Loucy (cell line): ENCODE data around the gene FAIM2.

Experiments
- H2AFZ ChIP-seq: fragments of 200-600 bp; sonication (generic); 2 replicates; pipeline ENCODE4 v1.6.0; 2016; ENCODE audit warnings: antibody characterized with exemption, mild to moderate bottlenecking, low read length, moderate library complexity
- H3F3A ChIP-seq: fragments of 200-600 bp; 2 replicates; pipeline ENCODE4 v1.6.0; 2016; ENCODE audit warnings: antibody characterized with exemption, low read depth, mild to moderate bottlenecking
- H3K27me3 ChIP-seq: fragments of 200-600 bp; sonication (generic); 2 replicates; pipeline ENCODE4 v1.6.1; 2014; ENCODE audit warnings: low read length, mild to moderate bottlenecking; ENCODE audit not compliant: insufficient read depth, poor library complexity, severe bottlenecking
- H3K36me3 ChIP-seq: fragments of 200-600 bp; sonication (generic); 2 replicates; pipeline ENCODE4 v1.6.1; 2016; ENCODE audit warnings: low read length; ENCODE audit not compliant: insufficient read depth
- H3K4me1 ChIP-seq: fragments of 200-600 bp; sonication (generic); 2 replicates; pipeline ENCODE4 v1.5.1; 2014; ENCODE audit warnings: low read length, mild to moderate bottlenecking; ENCODE audit not compliant: insufficient read depth, poor library complexity, severe bottlenecking
- H3K4me2 ChIP-seq: fragments of 200-600 bp; sonication (generic); 2 replicates; pipeline ENCODE4 v1.6.0; 2014; ENCODE audit warnings: antibody characterized with exemption, low read length, low read depth, mild to moderate bottlenecking; ENCODE audit not compliant: poor library complexity, severe bottlenecking
- H3K4me3 ChIP-seq: fragments of 200-600 bp; sonication (generic); 2 replicates; pipeline ENCODE4 v1.5.1; 2014; ENCODE audit warnings: low read length, mild to moderate bottlenecking, mixed read lengths; ENCODE audit not compliant: poor library complexity, severe bottlenecking
- H3K79me2 ChIP-seq: fragments of 200-600 bp; sonication (generic); 2 replicates; pipeline ENCODE4 v1.6.1; 2014; ENCODE audit warnings: low read length; ENCODE audit not compliant: insufficient read depth
- H3K9ac ChIP-seq: fragments of 200-600 bp; sonication (generic); 2 replicates; pipeline ENCODE4 v1.6.0; 2014; ENCODE audit warnings: mild to moderate bottlenecking, low read depth, low read length, moderate library complexity; ENCODE audit not compliant: poor library complexity, severe bottlenecking
- H3K9me2 ChIP-seq: fragments of 200-600 bp; sonication (generic); replicated peaks from 2 replicates; pipeline ENCODE4 v1.6.1; 2016; ENCODE audit warnings: low read depth, low read length, mixed read lengths
- H3K9me3 ChIP-seq: fragments of 200-600 bp; sonication (generic); 2 replicates; pipeline ENCODE4 v1.6.1; 2014; ENCODE audit warnings: mild to moderate bottlenecking, antibody characterized with exemption, low read length, low read depth; ENCODE audit not compliant: insufficient read depth
- H4K20me1 ChIP-seq: fragments of 200-600 bp; sonication (generic); 2 replicates; pipeline ENCODE4 v1.6.0; 2014; ENCODE audit warnings: antibody characterized with exemption, low read length, mild to moderate bottlenecking; ENCODE audit not compliant: insufficient read depth, poor library complexity, severe bottlenecking
- EZH2phosphoT487 ChIP-seq: fragments of 200-600 bp; IDR thresholded peaks from 2 replicates; pipeline ENCODE4 v1.6.1; 2018; ENCODE audit warnings: antibody characterized with exemption, mild to moderate bottlenecking, moderate library complexity, borderline replicate concordance
- TF ChIP-seq, protein P1 (sequence below): fragments of 200-600 bp; sonication (generic); conservative IDR thresholded peaks from 2 replicates; pipeline ENCODE4 v1.5.1; 2014; ENCODE audit warnings: mild to moderate bottlenecking, antibody characterized with exemption, low read length

The FAIM2 gene

DNA sequence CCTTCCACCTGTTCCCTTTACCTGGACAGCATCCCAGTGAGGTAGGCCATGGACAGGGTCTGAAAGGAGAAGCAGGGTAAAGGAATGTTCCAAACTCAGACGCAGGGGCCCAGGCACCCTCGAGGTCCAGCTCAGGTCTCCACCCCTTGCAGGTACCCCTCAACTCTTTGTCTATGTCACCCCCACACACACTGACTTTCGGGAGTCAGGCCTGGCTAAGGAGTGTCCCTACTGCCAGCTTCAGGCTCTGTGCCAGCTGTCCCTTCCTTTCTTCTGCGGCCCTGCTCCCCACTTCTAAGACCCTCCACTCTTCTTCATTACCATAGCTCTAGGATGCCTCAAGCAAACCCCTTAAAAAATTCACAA, 13.6 kb downstream of the FAIM2 start:
- H3K4me3 ChIP-seq = no peak overlapping the region
- no peaks in the 10 kb centered on the region for H3K27me3 ChIP-seq
- H3K4me1 ChIP-seq = peaks cover 10% of the 10 kb centered on the region
- H4K20me1 ChIP-seq = no peaks in the 10 kb centered on the region
- no peaks in the 10 kb centered on the region for H3K9me2 ChIP-seq
- H3K9me3 ChIP-seq = no peaks in the 10 kb centered on the region
- H3K9ac ChIP-seq = no peak overlapping the region
- H3K36me3 ChIP-seq = no peaks in the 10 kb centered on the region
- no peaks in the 10 kb centered on the region for H3K79me2 ChIP-seq
- no peaks in the 10 kb centered on the region for H3F3A ChIP-seq
- no peak for TF ChIP-seq EZH2phosphoT487
- TF ChIP-seq, protein P1, sequence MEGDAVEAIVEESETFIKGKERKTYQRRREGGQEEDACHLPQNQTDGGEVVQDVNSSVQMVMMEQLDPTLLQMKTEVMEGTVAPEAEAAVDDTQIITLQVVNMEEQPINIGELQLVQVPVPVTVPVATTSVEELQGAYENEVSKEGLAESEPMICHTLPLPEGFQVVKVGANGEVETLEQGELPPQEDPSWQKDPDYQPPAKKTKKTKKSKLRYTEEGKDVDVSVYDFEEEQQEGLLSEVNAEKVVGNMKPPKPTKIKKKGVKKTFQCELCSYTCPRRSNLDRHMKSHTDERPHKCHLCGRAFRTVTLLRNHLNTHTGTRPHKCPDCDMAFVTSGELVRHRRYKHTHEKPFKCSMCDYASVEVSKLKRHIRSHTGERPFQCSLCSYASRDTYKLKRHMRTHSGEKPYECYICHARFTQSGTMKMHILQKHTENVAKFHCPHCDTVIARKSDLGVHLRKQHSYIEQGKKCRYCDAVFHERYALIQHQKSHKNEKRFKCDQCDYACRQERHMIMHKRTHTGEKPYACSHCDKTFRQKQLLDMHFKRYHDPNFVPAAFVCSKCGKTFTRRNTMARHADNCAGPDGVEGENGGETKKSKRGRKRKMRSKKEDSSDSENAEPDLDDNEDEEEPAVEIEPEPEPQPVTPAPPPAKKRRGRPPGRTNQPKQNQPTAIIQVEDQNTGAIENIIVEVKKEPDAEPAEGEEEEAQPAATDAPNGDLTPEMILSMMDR = no peak
- no peak overlapping the region for H3K4me2 ChIP-seq
- no peak overlapping the region for H2AFZ ChIP-seq

DNA sequence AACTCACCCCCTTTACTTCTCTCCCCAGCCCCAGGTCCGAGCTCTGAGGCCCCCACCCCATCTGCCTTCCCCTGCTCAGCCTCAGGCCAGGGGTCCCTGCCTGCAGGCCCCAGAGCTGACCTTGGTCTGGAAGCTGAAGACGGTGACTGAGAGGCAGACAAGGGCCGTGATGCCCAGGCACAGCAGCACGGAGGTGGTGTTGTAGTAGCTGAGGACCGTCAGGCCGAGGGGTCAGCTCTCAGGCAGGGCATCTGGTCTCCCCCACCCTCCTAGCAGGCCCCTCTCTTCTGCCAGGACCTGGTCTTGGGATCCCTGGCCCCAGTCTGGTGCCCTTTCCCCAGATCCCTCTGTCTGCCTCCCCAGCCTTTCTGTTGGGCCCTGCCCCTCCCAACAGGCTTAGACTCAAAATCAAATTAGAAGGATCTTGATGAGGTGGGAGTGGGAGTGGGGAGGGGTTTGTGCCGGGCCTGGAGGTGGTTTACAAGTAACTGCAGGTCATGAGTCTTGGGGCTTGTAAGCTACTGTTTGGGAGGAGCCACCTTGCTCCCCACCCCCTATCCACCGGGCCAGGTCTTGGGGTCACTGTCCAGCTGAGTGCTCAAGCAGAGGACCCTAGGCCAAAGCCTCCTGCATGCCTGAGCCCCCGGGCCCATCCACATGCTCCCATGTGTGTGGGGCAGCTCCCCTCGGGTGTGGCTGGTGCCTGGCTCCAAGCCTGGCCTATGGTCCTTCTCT, 14.2 kb downstream of the FAIM2 start:
- TF ChIP-seq EZH2phosphoT487 = no peak
- TF ChIP-seq, protein P1 = no peak
- no peak overlapping the region for H3K4me2 ChIP-seq
- no peak overlapping the region for H2AFZ ChIP-seq
- H3K4me3 ChIP-seq = no peak overlapping the region
- no peaks in the 10 kb centered on the region for H3K79me2 ChIP-seq
- H3K36me3 ChIP-seq = no peaks in the 10 kb centered on the region
- no peak overlapping the region for H3K9ac ChIP-seq
- H3K9me3 ChIP-seq = no peaks in the 10 kb centered on the region
- H3K27me3 ChIP-seq = no peaks in the 10 kb centered on the region
- peaks cover 6% of the 10 kb centered on the region for H3K4me1 ChIP-seq
- no peaks in the 10 kb centered on the region for H3F3A ChIP-seq
- no peaks in the 10 kb centered on the region for H3K9me2 ChIP-seq
- H4K20me1 ChIP-seq = no peaks in the 10 kb centered on the region

DNA sequence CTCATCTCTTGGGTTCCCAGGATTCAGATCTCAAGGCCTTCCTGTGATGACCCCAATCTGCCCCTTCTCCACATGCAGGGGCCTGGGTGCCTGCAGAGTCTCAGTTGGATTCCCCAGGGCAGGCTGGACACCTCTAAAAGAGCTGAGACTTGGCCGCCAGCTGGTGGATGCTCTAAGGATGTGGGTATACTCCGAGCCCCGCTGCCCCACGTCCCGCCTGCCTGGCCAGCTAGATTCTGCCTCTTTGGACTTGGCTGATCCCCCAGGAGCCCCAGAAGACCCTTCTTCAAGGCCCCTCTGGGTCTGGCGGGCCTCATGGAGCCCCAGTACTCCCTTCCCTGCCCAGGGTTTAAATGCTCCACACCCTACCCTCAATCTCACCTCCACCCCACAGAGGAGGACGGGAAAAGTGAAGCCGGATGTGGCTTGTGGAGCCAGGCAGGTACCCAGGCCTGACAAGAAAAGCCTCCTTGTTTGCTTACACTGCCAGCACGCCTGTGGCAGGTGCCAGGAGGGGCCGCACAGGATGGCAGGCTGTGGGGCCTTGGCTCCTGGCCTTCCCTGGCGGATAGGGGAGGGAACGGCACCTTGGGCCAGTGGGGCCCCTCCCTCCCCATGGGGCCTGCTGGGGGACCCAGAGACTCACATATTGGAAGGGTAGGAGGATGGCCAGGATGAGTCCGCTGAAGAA, 15.1 kb downstream of the FAIM2 start:
- H3K9me2 ChIP-seq = no peaks in the 10 kb centered on the region
- no peaks in the 10 kb centered on the region for H3K9me3 ChIP-seq
- no peak overlapping the region for H2AFZ ChIP-seq
- no peaks in the 10 kb centered on the region for H3K79me2 ChIP-seq
- H3K4me1 ChIP-seq = no peaks in the 10 kb centered on the region
- H3K4me3 ChIP-seq = no peak overlapping the region
- H3K9ac ChIP-seq = no peak overlapping the region
- H3F3A ChIP-seq = no peaks in the 10 kb centered on the region
- no peaks in the 10 kb centered on the region for H3K27me3 ChIP-seq
- no peaks in the 10 kb centered on the region for H3K36me3 ChIP-seq
- TF ChIP-seq, protein P1 = no peak
- no peak for TF ChIP-seq EZH2phosphoT487
- no peaks in the 10 kb centered on the region for H4K20me1 ChIP-seq
- no peak overlapping the region for H3K4me2 ChIP-seq
